Skeletal muscle satellite cell (primary cell): ENCODE data around the gene PLCD4.

Source experiments
- H3K27me3 ChIP-seq: 2 replicates; pipeline ENCODE4 v1.7.0; 2013; ENCODE audit warnings: low read length; ENCODE audit not compliant: control insufficient read depth, insufficient read depth
- H3K36me3 ChIP-seq: 2 replicates; pipeline ENCODE4 v1.7.0; 2013; ENCODE audit warnings: mild to moderate bottlenecking, control low read depth, low read length; ENCODE audit not compliant: insufficient read depth
- H3K4me1 ChIP-seq: 2 replicates; pipeline ENCODE4 v1.7.0; 2013; ENCODE audit warnings: low read length; ENCODE audit not compliant: control insufficient read depth, insufficient read depth
- H3K4me2 ChIP-seq: 2 replicates; pipeline ENCODE4 v1.7.0; 2013; ENCODE audit warnings: mild to moderate bottlenecking, low read length
- H3K4me3 ChIP-seq: 2 replicates; pipeline ENCODE4 v1.7.0; 2013; ENCODE audit warnings: low read length
- H3K9ac ChIP-seq: 2 replicates; pipeline ENCODE4 v1.7.0; 2013; ENCODE audit warnings: mild to moderate bottlenecking, low read depth, low read length, moderate library complexity
- H3K9me3 ChIP-seq: replicated peaks from 2 replicates; pipeline ENCODE4 v1.7.0; 2013; ENCODE audit warnings: mild to moderate bottlenecking, control low read depth, low read length

Gene PLCD4

GRCh38 chr2:218648787-218649100 lies 41.0 kb downstream of the PLCD4 start:
- Histone ChIP-seq H3K4me2 (no peak overlapping the region), H3K4me3 (no peak overlapping the region), H3K27me3 (no peaks in the 10 kb centered on the region), H3K9ac (no peak overlapping the region), H3K9me3 (no peaks in the 10 kb centered on the region), H3K4me1 (peaks cover 10% of the 10 kb centered on the region), H3K36me3 (peaks cover 62% of the 10 kb centered on the region)

- H3K27me3 ChIP-seq: no peaks in the 10 kb centered on the region
- H3K4me3 ChIP-seq: no peak overlapping the region
- H3K4me1 ChIP-seq: peaks cover 8% of the 10 kb centered on the region
- no peak overlapping the region for H3K9ac ChIP-seq
- H3K9me3 ChIP-seq: no peaks in the 10 kb centered on the region
- H3K4me2 ChIP-seq: no peak overlapping the region
- peaks cover 27% of the 10 kb centered on the region for H3K36me3 ChIP-seq
Measured at GRCh38 chr2:218655751-218656150, 48.1 kb downstream of the PLCD4 start.

DNA sequence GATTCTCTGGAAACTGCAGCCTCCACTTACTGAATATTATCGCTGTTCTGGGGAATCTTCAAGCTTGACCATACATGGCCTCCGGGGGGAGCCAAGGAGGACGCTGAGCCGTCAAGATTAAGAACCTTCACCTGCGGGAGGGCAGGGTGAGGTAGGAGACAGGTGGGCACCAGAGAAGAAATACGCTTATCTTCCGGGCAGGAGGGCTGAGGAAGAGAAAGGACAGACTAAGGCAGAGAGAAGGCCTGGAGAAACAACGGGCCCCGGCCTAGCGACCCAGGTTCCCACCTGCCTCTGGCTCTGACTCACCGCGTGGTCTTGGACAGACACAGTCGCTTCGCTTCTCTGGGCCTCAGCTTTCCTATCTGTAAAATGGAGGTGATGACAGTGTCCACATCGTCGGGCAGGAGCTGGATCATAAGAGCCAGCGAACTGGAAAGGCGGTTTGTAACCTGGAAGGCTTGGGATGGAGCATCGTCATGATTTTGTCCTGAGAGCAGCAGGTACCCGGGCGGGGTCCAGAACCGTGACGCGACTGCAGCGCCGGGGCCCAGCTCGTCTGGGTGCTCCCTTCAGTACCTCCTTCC lies 51.1 kb downstream of the PLCD4 start:
- no peaks in the 10 kb centered on the region for H3K27me3 ChIP-seq
- peaks cover 8% of the 10 kb centered on the region for H3K4me1 ChIP-seq
- H3K36me3 ChIP-seq: peaks cover 37% of the 10 kb centered on the region
- no peaks in the 10 kb centered on the region for H3K9me3 ChIP-seq
- peak overlapping the region; percentile 88 for H3K9ac ChIP-seq
- H3K4me2 ChIP-seq: peak overlapping the region; percentile 97
- peak overlapping the region; percentile 92 for H3K4me3 ChIP-seq

DNA sequence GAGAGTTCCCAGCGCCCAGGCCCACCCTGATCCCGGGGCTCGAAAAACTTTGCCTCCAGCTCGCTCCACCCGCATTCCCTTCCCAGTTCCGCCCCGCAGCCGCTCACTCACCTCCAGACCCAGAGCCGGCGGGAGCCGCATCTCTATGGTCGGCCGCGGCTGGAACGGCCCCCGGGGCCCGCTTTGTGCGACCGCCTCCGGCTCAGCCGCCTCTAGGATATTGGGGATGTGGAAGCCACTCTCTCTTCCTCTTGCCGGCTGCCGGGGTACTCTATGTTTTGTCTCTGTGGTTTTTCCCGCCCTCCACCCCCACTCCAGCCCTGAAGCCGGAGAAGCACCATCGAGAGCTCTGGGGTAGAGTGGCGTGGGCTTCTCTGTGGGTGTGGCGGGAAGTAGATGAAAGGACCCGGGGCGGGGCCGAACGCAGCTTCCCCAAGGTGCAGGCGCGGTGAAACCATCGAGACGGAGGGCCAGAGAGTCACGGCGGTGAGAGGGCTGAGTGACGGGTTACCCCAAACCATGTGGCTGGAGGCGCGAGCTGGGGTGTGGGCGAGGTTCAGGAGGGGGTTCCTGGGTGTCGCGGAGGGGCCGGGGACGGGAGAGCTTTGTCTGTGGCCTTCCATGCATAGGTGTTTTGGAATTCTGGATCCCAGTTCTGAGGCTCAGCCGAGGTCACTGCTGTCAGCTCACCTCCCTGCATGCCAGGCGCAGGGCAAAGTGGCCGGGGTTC lies 51.7 kb downstream of the PLCD4 start, which contains the start of the genes BCS1L and ZNF142:
Gene BCS1L, plus strand, starts transcription at position 426 of the 730 bp plus-strand sequence. CDS start 1,305 bp downstream, outside the sequence.
Gene ZNF142, minus strand, starts transcription at position 366 of the 730 bp plus-strand sequence. CDS start 3,194 bp downstream, outside the sequence.
- Histone ChIP-seq H3K4me3 (peak within 1 kb of the TSS; percentile 92), H3K4me2 (peak within 1 kb of the TSS; percentile 97), H3K36me3 (peaks cover 44% of the 10 kb centered on the region), H3K27me3 (no peaks in the 10 kb centered on the region), H3K9ac (peak within 1 kb of the TSS; percentile 88), H3K9me3 (no peaks in the 10 kb centered on the region), H3K4me1 (peaks cover 8% of the 10 kb centered on the region)

GRCh38 chr2:218659988-218660358 lies 52.3 kb downstream of the PLCD4 start:
- peak overlapping the region; percentile 92 for H3K4me3 ChIP-seq
- peaks cover 44% of the 10 kb centered on the region for H3K36me3 ChIP-seq
- peak overlapping the region; percentile 97 for H3K4me2 ChIP-seq
- no peaks in the 10 kb centered on the region for H3K27me3 ChIP-seq
- peak overlapping the region; percentile 88 for H3K9ac ChIP-seq
- no peaks in the 10 kb centered on the region for H3K9me3 ChIP-seq
- peaks cover 8% of the 10 kb centered on the region for H3K4me1 ChIP-seq

DNA sequence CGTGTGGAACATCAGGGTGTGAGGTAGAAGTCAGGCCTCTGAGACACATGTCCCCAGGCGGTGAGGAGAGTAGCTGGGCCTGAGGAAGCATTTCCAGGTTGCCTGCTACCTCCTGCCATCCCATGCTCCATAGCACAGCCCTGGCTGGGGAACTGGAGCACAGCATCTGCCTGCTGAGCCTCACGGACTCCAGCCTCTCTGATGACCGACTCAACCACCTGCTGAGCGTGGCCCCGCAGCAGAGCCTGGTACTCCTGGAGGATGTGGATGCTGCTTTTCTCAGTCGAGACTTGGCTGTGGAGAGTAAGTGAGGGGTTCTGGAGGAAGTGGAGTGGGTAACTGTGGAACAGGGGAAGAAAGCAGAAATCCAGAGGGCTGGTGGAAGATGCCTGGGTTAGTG lies 54.7 kb downstream of the PLCD4 start:
- Histone ChIP-seq H3K4me3 (no peak overlapping the region), H3K36me3 (peaks cover 56% of the 10 kb centered on the region), H3K9ac (no peak overlapping the region), H3K9me3 (no peaks in the 10 kb centered on the region), H3K27me3 (no peaks in the 10 kb centered on the region), H3K4me1 (peaks cover 8% of the 10 kb centered on the region), H3K4me2 (no peak overlapping the region)

GRCh38 chr2:218662827-218663226 lies 55.1 kb downstream of the PLCD4 start:
- Histone ChIP-seq H3K27me3 (no peaks in the 10 kb centered on the region), H3K9me3 (no peaks in the 10 kb centered on the region), H3K4me2 (no peak overlapping the region), H3K4me3 (no peak overlapping the region), H3K9ac (no peak overlapping the region), H3K4me1 (peaks cover 8% of the 10 kb centered on the region), H3K36me3 (peaks cover 58% of the 10 kb centered on the region)

DNA sequence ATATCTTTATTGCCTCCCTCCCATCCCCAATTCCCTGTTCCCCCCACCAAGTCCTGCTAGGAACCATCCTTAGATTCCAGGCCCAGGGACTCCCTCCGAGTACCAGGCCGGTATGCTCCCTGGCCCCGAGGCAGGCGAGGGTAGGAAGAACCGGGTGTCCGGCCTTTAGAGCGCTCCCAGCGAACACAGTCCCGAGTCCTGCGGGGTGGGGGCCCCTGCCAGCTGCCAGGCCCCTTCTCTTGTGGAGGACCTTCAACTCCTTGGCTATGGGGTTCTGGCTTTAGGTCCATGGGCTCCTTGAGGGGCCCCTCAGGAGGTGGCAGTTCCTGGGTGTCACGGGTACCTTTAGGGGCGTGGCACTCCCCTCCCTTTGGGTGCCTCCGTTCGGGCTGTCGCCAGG lies 56.2 kb downstream of the PLCD4 start:
- peaks cover 66% of the 10 kb centered on the region for H3K36me3 ChIP-seq
- no peak overlapping the region for H3K4me3 ChIP-seq
- H3K9me3 ChIP-seq: no peaks in the 10 kb centered on the region

DNA sequence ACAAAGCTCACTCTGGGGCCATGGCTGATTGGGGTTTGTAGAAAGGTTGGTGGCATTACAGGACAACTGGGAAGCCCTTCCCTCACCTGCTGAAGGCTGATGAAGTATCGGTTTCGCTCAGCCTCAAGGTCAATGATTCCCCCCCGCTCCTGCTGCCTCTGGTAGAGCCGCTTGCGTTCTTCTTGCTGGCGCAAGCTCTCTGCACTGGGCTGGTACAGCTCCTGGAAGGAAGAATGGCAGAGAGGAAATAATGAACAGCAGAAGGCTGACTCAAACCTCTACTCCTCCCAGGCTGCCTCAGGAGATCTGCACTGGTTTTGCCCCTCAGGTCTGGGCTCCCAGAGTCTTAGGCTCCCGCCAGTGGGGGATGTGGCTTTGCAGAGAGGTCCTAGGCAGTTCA lies 57.0 kb downstream of the PLCD4 start:
- H3K4me1 ChIP-seq: peaks cover 8% of the 10 kb centered on the region
- no peak overlapping the region for H3K4me2 ChIP-seq
- no peaks in the 10 kb centered on the region for H3K9me3 ChIP-seq
- H3K36me3 ChIP-seq: peaks cover 74% of the 10 kb centered on the region
- no peaks in the 10 kb centered on the region for H3K27me3 ChIP-seq
- H3K9ac ChIP-seq: no peak overlapping the region
- H3K4me3 ChIP-seq: no peak overlapping the region

More for the DNA sequence above, 56.2 kb downstream of the PLCD4 start:
- Histone ChIP-seq H3K27me3 (no peaks in the 10 kb centered on the region), H3K4me2 (no peak overlapping the region), H3K4me1 (peaks cover 8% of the 10 kb centered on the region), H3K9ac (no peak overlapping the region)

GRCh38 chr2:218671097-218671653 lies 63.5 kb downstream of the PLCD4 start:
- peaks cover 30% of the 10 kb centered on the region for H3K36me3 ChIP-seq

DNA sequence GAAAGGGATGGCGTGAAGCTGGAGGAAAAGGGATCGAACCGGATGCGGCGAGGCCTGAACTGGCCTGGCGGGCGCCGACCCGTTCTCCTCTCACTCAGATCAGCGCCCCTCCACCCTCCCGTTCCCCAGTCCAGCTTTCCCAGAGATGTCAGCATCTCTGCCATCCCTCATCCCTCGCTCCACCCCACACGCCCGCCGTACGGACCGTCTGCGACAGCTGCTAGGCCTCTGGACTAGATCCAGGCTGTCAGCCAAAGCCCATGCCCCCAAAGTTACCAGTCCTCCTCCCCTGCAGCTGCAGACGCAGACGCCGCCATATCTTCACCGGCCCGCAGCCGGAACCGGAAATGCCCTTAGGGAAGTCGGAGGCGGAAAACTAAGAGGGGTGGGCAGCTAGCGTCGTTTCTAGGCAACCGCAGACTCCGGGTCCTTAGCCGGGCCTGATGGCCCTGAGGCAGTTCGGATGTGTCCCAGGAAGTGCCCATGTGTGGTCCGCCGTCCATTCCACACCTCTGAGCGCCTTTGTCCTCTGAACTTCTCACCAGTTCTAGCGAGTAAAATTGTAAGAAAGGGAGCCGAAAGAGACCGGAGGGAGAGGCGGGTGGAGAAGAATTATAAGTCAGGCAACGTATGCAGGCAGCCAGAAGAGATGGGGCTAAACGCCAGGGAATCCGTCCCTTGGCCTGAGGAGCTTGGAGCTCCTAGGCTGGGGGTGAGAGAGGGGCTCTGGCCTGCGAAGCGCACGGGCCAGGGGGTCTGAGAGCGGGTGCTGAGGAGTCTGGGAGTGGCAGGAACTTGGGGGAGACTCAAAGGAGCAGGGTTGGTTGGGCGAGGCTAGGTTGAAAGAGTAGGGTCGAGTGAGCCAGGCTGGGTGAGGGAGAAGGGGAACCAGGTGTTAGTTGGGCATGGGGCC lies 64.2 kb downstream of the PLCD4 start, which contains the start of the genes RNF25 and STK36:
Gene RNF25, minus strand, starts transcription at position 349 of the 913 bp plus-strand sequence. Its CDS starts 32 bp downstream, at position 317.
Gene STK36, plus strand, starts transcription at position 433 of the 913 bp plus-strand sequence. CDS start 744 bp downstream, outside the sequence.
- Histone ChIP-seq H3K4me2 (peak within 1 kb of the TSS; percentile 81), H3K27me3 (no peaks in the 10 kb centered on the region), H3K9me3 (no peaks in the 10 kb centered on the region), H3K4me3 (peak within 1 kb of the TSS; percentile 90), H3K36me3 (peaks cover 25% of the 10 kb centered on the region), H3K9ac (peak within 1 kb of the TSS; percentile 90), H3K4me1 (peaks cover 4% of the 10 kb centered on the region)

More at GRCh38 chr2:218671097-218671653, 63.5 kb downstream of the PLCD4 start:
- H3K4me2 ChIP-seq: peak overlapping the region; percentile 81
- peak overlapping the region; percentile 90 for H3K9ac ChIP-seq
- no peaks in the 10 kb centered on the region for H3K9me3 ChIP-seq
- peaks cover 4% of the 10 kb centered on the region for H3K4me1 ChIP-seq
- no peaks in the 10 kb centered on the region for H3K27me3 ChIP-seq
- H3K4me3 ChIP-seq: peak overlapping the region; percentile 90
